Measurements from ENCODE around the gene ABCC1.
A peak's percentile ranks its signal among the peaks of the same experiment; 100 is the strongest.
"Not testable (repeated sequence)": the region's sequence is repeated elsewhere in the genome, so short reads cannot be mapped to it uniquely, and the experiment has no call there.

Gene ABCC1

GRCh38 chr16:15949210-15950160 lies at the start of gene ABCC1:
TSS of gene ABCC1 (plus strand) at chr16:15949616. CDS start at chr16:15949752, 136 bp downstream.
- peak; percentile 26 for DNase-seq

DNA sequence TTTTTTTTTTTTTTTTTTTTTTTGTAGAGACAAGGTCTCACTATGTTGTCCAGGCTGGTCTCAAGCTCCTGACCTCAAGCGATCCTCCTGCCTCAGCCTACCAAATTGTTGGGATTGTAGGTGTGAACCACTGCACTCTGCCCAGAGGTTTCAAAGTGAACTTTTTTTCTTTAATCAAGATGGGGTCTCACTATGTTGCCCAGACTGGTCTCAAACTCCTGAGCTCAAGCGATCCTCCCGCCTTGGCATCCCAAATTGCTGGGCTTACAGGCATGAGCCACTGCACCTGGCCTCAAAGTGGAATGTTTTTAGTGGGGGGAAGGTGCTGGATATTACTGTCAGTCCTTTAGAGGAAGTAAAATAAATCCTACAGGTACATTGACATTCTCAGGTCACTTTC lies 49.1 kb upstream of the ABCC1 start:
- no peak for DNase-seq

DNA sequence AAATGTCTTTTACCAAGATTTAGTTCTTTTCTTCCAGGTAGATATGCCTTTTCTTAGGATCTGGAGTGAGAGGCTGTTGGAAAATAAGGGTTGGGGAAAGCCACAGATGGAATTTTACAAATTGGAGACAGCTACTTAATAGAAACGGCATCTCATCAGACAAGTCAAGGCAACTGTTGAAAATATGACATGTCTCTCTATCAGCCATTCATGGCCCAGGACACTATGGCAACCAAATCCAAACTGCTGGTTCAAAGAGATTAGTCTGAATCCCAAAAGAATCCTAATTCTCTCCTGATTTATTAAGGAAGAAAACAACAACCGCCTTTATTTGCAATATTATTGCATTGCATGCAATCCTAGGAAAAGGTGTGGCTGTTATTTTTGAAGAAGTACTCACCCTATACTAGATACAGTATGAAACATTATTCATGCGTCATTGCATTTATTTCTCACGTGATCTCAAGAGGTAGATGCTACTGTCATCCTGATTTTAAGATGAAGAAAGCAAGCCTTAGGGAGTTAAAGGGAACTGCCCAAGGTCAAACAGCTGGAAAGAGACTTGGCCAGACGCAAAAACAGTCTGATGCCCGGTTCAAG lies 48.4 kb upstream of the ABCC1 start:
- no peak for DNase-seq

DNA sequence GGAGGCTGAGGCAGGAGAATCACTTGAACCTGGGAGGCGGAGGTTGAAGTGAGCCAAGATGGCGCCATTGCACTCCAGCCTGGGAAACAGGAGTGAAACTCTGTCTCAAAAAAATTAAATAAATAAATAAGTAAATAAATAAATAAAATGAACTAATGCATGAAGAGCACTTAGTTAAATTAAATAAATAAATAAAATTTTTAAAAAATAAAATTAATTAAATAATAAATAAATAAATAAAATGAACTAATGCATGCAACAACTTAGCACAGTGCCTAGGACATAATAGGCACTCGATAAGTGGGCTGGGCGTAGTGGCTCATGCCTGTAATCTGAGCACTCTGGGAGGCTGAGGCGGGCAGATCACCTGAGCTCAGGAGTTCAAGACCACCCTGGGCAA lies 45.5 kb upstream of the ABCC1 start:
- no peak for DNase-seq

GRCh38 chr16:15906439-15906838 lies 43.0 kb upstream of the ABCC1 start:
- no peak for DNase-seq

GRCh38 chr16:15907863-15908478 lies 41.4 kb upstream of the ABCC1 start:
- DNase-seq, result no peak

GRCh38 chr16:15911198-15911597 lies 38.2 kb upstream of the ABCC1 start:
- DNase-seq, result no peak

DNA sequence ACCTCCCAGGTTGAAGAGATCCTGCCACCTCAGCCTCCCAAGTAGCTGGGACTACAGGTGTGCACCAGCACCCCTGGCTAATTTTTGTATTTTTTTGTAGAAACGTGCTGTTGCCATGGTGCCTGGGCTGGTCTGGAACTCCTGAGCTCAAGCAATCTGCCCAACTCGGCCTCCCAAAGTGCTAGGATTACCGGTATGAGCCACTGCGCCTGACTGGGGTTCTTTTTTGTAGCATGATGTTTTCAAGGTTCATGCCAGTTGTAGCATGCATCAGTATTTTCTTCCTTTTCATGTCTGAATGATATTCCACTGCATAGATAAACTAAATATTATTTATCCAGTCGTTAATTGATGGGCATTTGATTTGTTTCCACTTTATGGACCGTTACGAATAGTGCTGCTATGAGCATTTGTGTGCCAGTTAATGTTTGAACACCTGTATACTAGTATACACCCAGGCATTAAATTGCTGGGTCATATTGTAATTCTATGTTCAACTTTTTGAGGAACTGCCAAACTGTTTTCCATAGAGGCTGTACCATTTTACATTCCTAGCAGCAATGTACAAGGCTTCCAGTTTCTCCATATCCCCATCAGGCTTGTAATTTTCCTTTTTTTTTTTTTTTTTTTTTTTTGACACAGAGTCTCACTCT lies 36.2 kb upstream of the ABCC1 start:
- DNase-seq, result no peak

- DNase-seq, result no peak
Observed at GRCh38 chr16:15915555-15916081, 33.8 kb upstream of the ABCC1 start.

- DNase-seq, result no peak
Observed at GRCh38 chr16:15916323-15916722, 33.1 kb upstream of the ABCC1 start.

GRCh38 chr16:15918314-15918713 lies 31.1 kb upstream of the ABCC1 start:
- DNase-seq, result not testable (repeated sequence)

GRCh38 chr16:15919331-15919730 lies 30.1 kb upstream of the ABCC1 start:
- DNase-seq, result no peak

GRCh38 chr16:15924996-15925395 lies 24.4 kb upstream of the ABCC1 start:
- DNase-seq, result no peak

- DNase-seq, result no peak
Observed at GRCh38 chr16:15925631-15926030, 23.8 kb upstream of the ABCC1 start.

DNA sequence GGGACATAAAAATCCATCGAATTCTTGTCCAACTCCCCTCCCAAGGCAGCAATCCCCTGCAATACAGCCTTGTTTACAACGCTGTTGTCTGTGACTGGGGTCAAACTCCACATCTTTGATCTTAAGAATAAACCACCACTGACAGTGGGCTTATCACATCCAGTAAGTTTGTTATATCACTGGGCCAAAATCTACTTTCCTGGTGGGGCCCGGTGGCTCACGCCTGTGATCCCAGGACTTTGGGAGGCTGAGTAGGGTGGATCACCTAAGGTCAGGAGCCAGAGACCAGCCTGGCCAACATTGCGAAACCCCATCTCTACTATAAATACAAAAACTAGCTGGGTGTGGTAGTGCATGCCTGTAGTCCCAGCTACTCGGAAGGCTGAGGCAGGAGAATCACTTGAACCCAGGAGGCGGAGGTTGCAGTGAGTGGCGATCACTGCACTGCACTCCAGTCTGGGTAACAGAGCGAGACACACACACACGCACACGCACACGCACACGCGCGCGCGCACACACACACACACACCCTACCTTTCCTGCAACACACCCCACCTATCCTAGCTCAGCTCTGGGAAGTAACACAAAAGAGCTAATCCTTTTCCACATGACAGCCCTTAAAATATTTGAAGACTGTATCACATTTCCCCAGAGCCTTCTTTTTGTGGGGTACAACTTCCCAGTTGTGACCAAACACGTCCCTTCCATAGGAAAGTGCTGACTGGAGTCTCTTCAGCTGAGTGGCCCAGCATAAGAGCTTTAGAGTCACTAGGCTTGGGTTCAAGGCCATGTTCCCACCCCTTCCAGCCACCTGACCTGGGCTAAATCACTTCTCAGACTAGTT lies 20.9 kb upstream of the ABCC1 start:
- no peak for DNase-seq

GRCh38 chr16:15932939-15933338 lies 16.5 kb upstream of the ABCC1 start:
- no peak for DNase-seq

DNA sequence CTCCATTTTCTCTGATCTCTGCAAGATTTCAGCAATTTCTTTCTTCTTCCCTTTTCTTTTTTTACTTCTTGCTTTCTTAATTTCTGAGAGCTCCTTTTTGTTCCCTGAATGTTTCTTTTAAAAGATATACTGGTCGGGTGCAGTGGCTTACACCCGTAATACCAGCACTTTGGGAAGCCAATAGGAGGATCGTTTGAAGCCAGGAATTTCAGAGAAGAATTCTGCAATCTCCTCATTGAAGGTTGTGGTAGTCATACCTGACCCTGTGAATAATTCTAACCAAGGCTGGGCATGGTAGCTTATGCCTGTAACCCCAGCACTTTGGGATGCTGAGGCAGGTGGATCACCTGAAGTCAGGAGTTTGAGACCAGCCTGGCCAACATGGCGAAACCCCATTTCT lies 15.6 kb upstream of the ABCC1 start:
- DNase-seq, result no peak

DNA sequence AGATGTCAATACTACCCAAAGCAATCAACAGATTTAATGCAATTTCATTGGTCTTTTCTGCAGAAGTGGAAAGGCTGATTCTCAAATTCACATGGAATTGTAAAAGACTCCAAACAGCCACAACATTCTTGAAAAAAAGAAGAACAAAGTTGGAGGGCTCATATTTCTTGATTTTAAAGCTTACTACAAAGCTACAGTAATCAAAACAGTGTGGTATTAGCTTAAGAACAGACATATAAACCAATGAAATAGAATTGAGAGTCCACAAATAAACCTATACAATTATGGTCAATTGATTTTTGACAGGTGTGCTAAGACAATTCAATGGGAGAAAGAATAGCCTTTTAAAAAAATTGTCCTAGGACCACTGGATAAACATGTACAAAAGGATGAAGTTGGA lies 14.4 kb upstream of the ABCC1 start:
- no peak for DNase-seq

- not testable (repeated sequence) for DNase-seq
Observed at GRCh38 chr16:15936809-15937208, 12.6 kb upstream of the ABCC1 start.

- no peak for DNase-seq
Observed at GRCh38 chr16:15942931-15943690, 6.3 kb upstream of the ABCC1 start.
